GM13977 (cell line): ENCODE results near the gene UGDH.
"Not testable (repeated sequence)": the region's sequence is repeated elsewhere in the genome, so short reads cannot be mapped to it uniquely, and the experiment has no call there.

ENCODE experiments used
- DNase-seq: peaks from one replicate; pipeline ENCODE4 v3.0.0; 2012; ENCODE audit warnings: low spot score
- in situ Hi-C: fragments of 300-500 bp; cut with MboI; formaldehyde crosslinking; loops from one replicate; pipeline ENCODE4 v1.12.0; 2022; ENCODE audit warnings: low sequenced_read_pairs, low pct_unique_long_range_greater_than_20kb, mixed read lengths, inconsistent platforms; ENCODE audit not compliant: unreplicated experiment
- TF ChIP-seq, protein P1 (sequence below): IDR thresholded peaks from 2 replicates; pipeline ENCODE4 v1.5.1; 2012; ENCODE audit warnings: mild to moderate bottlenecking, control low read depth; ENCODE audit not compliant: insufficient read depth; ENCODE audit errors: extremely low read depth, missing control alignments

UGDH gene

DNA sequence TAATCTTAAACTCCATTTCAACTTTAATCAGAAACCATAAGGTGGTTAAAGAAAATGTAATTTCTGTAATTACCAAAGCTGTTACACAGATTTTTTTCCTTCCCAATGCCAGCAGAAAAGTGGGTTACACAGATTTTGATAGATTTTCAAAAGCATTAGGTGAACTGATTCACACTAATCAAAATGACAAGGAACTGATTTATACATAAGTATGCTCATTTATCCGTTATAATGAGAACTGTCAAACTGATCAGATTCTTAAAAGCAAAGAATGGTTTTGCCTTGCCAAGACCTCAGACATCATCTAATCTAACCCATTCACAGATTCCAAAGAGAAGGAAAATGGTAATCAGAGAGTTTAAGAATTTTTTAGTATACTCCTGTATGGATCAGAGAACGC lies 5.2 kb downstream of the UGDH start:
- TF ChIP-seq, protein P1, sequence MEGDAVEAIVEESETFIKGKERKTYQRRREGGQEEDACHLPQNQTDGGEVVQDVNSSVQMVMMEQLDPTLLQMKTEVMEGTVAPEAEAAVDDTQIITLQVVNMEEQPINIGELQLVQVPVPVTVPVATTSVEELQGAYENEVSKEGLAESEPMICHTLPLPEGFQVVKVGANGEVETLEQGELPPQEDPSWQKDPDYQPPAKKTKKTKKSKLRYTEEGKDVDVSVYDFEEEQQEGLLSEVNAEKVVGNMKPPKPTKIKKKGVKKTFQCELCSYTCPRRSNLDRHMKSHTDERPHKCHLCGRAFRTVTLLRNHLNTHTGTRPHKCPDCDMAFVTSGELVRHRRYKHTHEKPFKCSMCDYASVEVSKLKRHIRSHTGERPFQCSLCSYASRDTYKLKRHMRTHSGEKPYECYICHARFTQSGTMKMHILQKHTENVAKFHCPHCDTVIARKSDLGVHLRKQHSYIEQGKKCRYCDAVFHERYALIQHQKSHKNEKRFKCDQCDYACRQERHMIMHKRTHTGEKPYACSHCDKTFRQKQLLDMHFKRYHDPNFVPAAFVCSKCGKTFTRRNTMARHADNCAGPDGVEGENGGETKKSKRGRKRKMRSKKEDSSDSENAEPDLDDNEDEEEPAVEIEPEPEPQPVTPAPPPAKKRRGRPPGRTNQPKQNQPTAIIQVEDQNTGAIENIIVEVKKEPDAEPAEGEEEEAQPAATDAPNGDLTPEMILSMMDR, result no peak
- in situ Hi-C loops, result no loop called here
- DNase-seq, result no peak

DNA sequence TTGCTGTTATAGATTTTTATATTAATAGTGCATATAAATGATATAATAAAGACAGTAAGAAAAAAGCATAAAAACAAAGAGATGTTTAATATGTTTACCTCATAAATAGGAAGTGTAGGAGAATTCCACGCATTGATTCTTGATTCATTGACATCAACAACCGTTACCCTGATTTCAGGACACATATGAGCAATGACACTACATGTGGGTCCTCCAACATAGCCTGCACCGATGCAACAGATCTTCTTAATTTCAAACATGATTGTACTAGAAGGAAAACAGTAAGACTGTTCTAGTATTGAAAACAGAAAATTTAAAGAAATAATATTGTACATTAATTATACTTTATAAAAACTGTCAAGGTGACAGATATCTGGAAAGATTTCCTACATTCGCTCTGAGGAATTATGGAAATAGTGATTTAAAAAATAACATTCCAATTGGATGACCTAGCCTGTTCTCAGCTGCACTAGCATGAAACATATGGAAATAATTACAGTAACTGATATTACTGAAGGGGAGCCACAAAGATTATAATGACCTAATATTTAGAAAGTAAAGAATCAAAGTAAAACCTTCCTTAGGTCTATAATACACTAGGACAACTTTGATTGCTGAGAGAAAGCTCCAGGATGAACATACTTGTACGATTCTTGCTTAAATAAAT lies 5.9 kb downstream of the UGDH start:
- DNase-seq, result no peak
- in situ Hi-C loops, result no loop called here
- TF ChIP-seq, protein P1, result no peak

DNA sequence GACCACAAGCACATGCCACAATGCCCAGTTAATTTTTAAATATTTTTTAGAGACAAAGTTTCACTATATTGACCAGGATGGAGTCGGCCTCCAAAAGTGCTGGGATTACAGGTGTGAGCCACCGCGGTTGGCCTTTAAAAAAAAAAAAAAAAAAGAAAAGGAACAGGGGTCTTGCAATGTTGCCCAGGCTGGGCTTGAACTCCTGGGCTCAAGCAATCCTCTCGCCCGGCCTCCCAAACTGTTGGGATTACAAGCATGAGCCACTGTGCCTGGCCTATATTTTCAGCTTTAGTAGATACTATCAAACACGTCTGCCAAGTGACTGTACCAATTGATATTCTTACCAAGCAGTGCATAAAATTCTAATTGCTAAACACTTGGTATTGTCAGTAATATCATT lies 8.8 kb downstream of the UGDH start:
- no peak for DNase-seq
- in situ Hi-C loops, result no loop called here
- TF ChIP-seq, protein P1, result no peak

DNA sequence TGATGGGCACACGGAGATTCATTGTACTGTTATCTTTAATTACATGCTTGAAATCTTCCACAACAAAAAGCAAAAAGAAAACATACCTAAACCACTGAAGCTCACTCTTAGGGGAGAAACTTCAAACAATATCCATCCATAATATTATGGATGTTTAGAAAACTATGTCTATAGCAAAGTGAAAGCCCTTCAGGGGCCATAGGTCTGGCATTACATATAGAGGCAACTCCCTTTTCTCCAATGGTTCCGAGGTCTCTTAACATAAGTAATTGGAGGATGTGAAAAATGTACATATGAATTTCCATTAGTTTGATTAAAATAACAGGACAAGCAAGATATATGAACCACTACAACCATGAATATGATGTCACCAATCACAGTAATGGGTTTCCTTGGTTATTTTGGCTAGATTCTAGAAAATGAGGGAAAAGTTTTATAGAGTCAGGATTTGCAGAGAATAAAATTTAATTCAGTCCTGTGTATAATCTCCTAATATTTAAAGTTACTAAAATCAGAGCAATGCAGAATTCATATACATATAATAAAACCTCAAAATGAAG lies 10.8 kb downstream of the UGDH start:
- in situ Hi-C loops, result no loop called here
- TF ChIP-seq, protein P1, result no peak
- DNase-seq, result no peak

DNA sequence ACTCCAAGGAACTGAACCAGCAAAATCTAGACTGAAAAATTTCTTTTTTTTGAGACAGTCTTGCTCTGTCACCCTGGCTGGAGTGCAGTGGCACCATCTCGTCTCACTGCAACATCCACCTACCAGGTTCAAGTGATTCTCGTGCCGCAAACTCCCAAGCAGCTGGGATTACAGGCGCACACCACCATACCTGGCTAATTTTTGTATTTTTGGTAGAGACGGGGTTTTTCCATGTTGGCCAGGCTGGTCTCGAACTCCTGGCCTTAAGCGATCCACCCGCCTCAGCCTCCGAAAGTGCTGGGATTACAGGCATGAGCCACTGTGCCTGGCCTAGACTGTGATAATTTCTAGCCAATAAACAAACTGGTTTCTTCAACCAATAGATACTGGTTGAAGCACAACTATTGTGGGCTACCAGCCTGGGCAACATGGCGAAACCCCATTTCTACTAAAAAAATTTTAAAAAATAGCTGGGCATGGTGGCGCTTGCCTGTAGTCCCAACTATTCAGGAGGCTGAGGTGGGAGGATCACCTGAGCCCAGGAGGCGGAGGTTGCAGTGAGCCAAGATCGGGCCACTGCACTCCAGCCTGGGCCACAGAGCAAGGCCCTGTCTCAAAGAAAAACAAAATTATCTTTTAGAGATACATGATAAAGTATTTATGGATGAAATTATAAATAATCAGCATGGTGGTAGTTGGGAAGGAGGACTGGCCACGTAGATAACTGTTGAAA lies 11.4 kb downstream of the UGDH start:
- DNase-seq, in situ Hi-C loops: not testable (repeated sequence)

DNA sequence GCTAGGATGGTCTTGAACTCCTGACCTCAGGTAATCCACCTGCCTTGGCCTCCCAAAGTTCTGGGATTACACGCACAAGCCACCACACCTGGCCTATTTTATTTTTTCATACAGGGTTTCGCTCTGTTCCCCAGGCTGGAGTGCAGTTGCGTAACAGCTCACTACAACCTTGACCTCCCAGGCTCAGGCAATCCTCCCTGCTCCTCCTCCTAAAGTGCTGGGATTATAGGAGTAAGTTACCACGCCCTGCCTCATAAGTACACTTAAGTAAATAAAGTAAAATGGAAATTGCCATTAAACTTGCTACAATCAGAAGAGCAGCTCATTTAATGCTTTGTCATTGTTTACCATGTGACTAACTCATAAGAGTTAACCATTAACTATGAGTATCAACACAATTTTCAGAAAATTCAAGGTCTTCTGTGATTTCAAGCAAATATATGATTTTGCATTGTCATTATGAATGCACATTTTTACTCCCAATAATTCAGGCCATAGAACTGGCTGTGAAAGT lies 12.3 kb downstream of the UGDH start:
- no peak for DNase-seq
- TF ChIP-seq, protein P1, result no peak
- in situ Hi-C loops, result no loop called here

DNA sequence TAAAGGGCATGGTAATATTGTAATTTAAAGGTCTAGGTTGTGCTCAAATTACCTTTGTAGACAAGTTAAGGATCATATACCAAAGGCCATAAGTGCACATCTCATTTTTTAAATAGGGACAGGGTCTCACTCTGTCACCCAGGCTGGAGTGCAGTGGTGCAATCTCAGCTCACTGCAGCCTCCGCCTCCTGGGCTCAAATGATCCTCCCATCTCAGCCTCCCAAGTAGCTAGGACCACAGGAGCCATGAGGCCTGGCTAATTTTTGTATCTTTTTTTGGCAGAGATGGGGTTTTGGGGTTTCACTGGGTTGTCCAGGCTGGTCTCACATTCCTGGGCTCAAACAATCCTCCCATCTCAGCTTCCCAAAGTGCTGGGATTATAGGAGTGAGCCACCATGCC lies 13.0 kb downstream of the UGDH start:
- in situ Hi-C loops, DNase-seq: not testable (repeated sequence)
